DMS153 treated with DMSO at 0.1 percent for 48 hours (cell line): ENCODE results near the gene CAMTA1.
"Not testable (repeated sequence)": the region's sequence is repeated elsewhere in the genome, so short reads cannot be mapped to it uniquely, and the experiment has no call there.

Experiments used
- DNase-seq: peaks from one replicate; lab custom pipeline; 2025; ENCODE audit not compliant: unreplicated experiment; lab: John Stamatoyannopoulos, UW

CAMTA1 gene

GRCh38 chr1:6835139-6835538 lies 49.9 kb downstream of the CAMTA1 start:
- no peak for DNase-seq

GRCh38 chr1:6842301-6842700 lies 57.0 kb downstream of the CAMTA1 start:
- no peak for DNase-seq

- DNase-seq: not testable (repeated sequence)
These were observed 60.5 kb downstream of the CAMTA1 start for GRCh38 chr1:6845786-6846185.

GRCh38 chr1:6848816-6849215 lies 63.6 kb downstream of the CAMTA1 start:
- DNase-seq: no peak

- DNase-seq: no peak
These were observed 65.3 kb downstream of the CAMTA1 start for GRCh38 chr1:6850537-6850936.

- DNase-seq: no peak
These were observed 67.1 kb downstream of the CAMTA1 start for GRCh38 chr1:6852136-6852890.

- DNase-seq: no peak
These were observed 68.9 kb downstream of the CAMTA1 start for GRCh38 chr1:6854166-6854565.

GRCh38 chr1:6857831-6858230 lies 72.6 kb downstream of the CAMTA1 start:
- no peak for DNase-seq

- no peak for DNase-seq
These were observed 73.3 kb downstream of the CAMTA1 start for GRCh38 chr1:6858596-6858995.

GRCh38 chr1:6859415-6860343 lies 74.4 kb downstream of the CAMTA1 start:
- DNase-seq: no peak

GRCh38 chr1:6860401-6860800 lies 75.1 kb downstream of the CAMTA1 start:
- DNase-seq: no peak

- DNase-seq: no peak
These were observed 75.9 kb downstream of the CAMTA1 start for GRCh38 chr1:6861075-6861724.

GRCh38 chr1:6862906-6863305 lies 77.7 kb downstream of the CAMTA1 start:
- no peak for DNase-seq

- no peak for DNase-seq
These were observed 78.9 kb downstream of the CAMTA1 start for GRCh38 chr1:6864166-6864565.

- no peak for DNase-seq
These were observed 81.6 kb downstream of the CAMTA1 start for GRCh38 chr1:6866825-6867224.

GRCh38 chr1:6867321-6867720 lies 82.1 kb downstream of the CAMTA1 start:
- DNase-seq: no peak

- DNase-seq: no peak
These were observed 82.7 kb downstream of the CAMTA1 start for GRCh38 chr1:6867729-6868659.

- DNase-seq: no peak
These were observed 83.6 kb downstream of the CAMTA1 start for GRCh38 chr1:6868660-6869380.

- no peak for DNase-seq
These were observed 84.3 kb downstream of the CAMTA1 start for GRCh38 chr1:6869545-6869944.

GRCh38 chr1:6870086-6870485 lies 84.8 kb downstream of the CAMTA1 start:
- no peak for DNase-seq
